ENCODE measurements around the gene MMP28. TPM values are rescaled to one million over a fixed set of nuclear protein-coding genes. Genes with fewer than 3 reads are reported as not detected.

The MMP28 gene
- total and polyA plus RNA-seq, 10 of the 15 experiments (the other 5 are each of a cell fraction or from before 2014, with no cell fraction given), result not detected

DNA sequence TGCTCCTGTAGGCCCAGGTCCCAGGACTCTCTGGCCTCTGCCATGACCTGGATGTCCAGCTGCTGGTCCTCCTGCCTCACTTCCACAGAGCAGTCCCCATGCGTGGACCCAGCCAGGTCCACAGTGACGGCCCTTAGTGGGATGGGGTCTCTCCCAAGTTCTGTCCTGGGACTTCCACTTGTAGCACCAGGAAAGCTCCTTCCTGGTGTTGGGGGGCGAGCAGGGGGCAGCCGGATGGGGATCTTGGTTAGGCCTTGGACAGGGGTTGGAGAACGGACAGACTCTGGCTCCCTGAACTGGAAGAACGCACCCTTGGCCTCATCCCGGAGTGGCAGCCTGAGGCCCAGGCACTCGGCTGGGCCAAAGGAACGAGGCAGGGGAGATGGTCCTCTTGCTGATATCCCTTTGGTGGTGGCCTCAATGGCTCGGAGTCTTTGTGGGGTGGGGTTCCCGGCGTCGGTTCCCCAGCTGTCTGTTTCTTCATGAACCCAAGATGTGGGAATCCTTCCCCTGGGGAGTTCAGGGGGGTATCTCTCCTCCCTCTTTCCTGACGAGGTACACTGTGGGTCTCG lies 49.6 kb downstream of the MMP28 start (continued):
- no peak for TF ChIP-seq MYB (IDR thresholded peaks at IDR 0.05; ENCODE audit: borderline replicate concordance, low read depth, low read length)

GRCh38 chr17:35745246-35745645 lies 50.2 kb downstream of the MMP28 start:
- Histone ChIP-seq H3K79me2 (ENCODE audit: control insufficient read depth, insufficient read depth, low read length) (no peaks in the 10 kb centered on the region), H3K4me1 (ENCODE audit: control insufficient read depth, insufficient read depth, low read length) (no peaks in the 10 kb centered on the region), H3K9ac (ENCODE audit: control insufficient read depth, insufficient read depth, low read length) (no peak overlapping the region), H4K20me1 (ENCODE audit: control insufficient read depth, insufficient read depth) (no peaks in the 10 kb centered on the region), H3K4me2 (ENCODE audit: control insufficient read depth, insufficient read depth) (no peak overlapping the region), H3K9me3 (replicated peaks; ENCODE audit: control insufficient read depth, insufficient read depth, low read length) (no peaks in the 10 kb centered on the region), H3K36me3 (ENCODE audit: control insufficient read depth in 2 of 2, insufficient read depth in 2 of 2, low read length in 1 of 2) (no peaks in the 10 kb centered on the region), H2AFZ (ENCODE audit: control insufficient read depth, low read depth, low read length) (no peak overlapping the region), H3K27ac (ENCODE audit: control insufficient read depth, insufficient read depth) (no peak overlapping the region), H3K27me3 (replicated peaks in 1 of 2; ENCODE audit: control insufficient read depth in 2 of 2, insufficient read depth in 2 of 2, low read length in 1 of 2) (peaks cover 2 to 4% of the 10 kb centered on the region in 2 experiments; a peak in 1 of 4 replicates), H3K4me3 (no peak overlapping the region)
- POLR2A ChIA-PET, result interaction anchor here (0.6 kb wide), 1 partner anchor 187 kb away, joined by 3 read pairs; no protein-coding TSS in a partner anchor
- SMC1A ChIA-PET (ENCODE audit: uncharacterized antibody, unreplicated experiment), result interaction anchor here (0.6 kb wide), 1 partner anchor 106 kb away, joined by 3 read pairs; no protein-coding TSS in a partner anchor
- FAIRE-seq, result no peak
- intact Hi-C loops (cut with micrococcal nuclease; ENCODE audit: unreplicated experiment), result loop anchor here (5.0 to 10.0 kb wide), 2 partner anchors 188 to 1320 kb away; no protein-coding TSS in a partner anchor
- TF ChIP-seq CHD2 (IDR thresholded peaks at IDR 0.05; ENCODE audit: borderline replicate concordance, low read depth, low read length) (no peak), SIN3A (IDR thresholded peaks at IDR 0.05; ENCODE audit: low read depth, low read length) (no peak), MEF2B (IDR thresholded peaks at IDR 0.05; ENCODE audit: partially characterized antibody, poor library complexity, severe bottlenecking) (no peak)
- BruUV-seq (replicated peaks), result no TSS peak
- ATAC-seq, result no peak
- in situ Hi-C loops (cut with MboI), result loop anchor here (5.0 to 10.0 kb wide), 3 partner anchors 138 to 580 kb away; no protein-coding TSS in a partner anchor
- 34% methylated on average over 7 of the region's 7 CpGs for WGBS (ENCODE audit: insufficient coverage, insufficient replicate concordance, low lambda C conversion rate, missing lambda C conversion rate)
- CTCF ChIA-PET, result interaction anchor here (1.0 to 6.0 kb wide), 4 partner anchors 13 to 132 kb away, joined by 3 to 116 read pairs (median 4); no protein-coding TSS in a partner anchor
- no peak for DNase-seq (ENCODE audit: low read depth, low spot score)
- RAD21 ChIA-PET (ENCODE audit: unreplicated experiment), result interaction anchor here (1.2 kb wide), 1 partner anchor 132 kb away, joined by 3 read pairs; no protein-coding TSS in a partner anchor
